ENCODE data around the gene STIM2.
A peak's percentile ranks its signal among the peaks of the same experiment; 100 is the strongest.

The STIM2 gene

GRCh38 chr4:27000122-27000521, 139.5 kb downstream of the STIM2 start:
- no peak for DNase-seq (ENCODE audit: low spot score)
- in situ Hi-C loops (cut with MboI; ENCODE audit: low sequenced_read_pairs, unreplicated experiment), result loop anchor here (10.0 to 25.0 kb wide), 4 partner anchors 263 to 938 kb away; no protein-coding TSS in a partner anchor
- TF ChIP-seq CTCF (IDR thresholded peaks at IDR 0.05; ENCODE audit: borderline replicate concordance, control extremely low read depth, extremely low read depth, insufficient read depth, missing control alignments), result no peak

GRCh38 chr4:27000820-27001219, 140.2 kb downstream of the STIM2 start:
- in situ Hi-C loops (cut with MboI; ENCODE audit: low sequenced_read_pairs, unreplicated experiment), result loop anchor here (10.0 to 25.0 kb wide), 4 partner anchors 264 to 939 kb away; no protein-coding TSS in a partner anchor
- DNase-seq (ENCODE audit: low spot score), result no peak
- peak; percentile 51 for TF ChIP-seq CTCF (IDR thresholded peaks at IDR 0.05; ENCODE audit: borderline replicate concordance, control extremely low read depth, extremely low read depth, insufficient read depth, missing control alignments)

GRCh38 chr4:27001398-27002164, 140.9 kb downstream of the STIM2 start:
- no peak for DNase-seq (ENCODE audit: low spot score)
- no peak for TF ChIP-seq CTCF (IDR thresholded peaks at IDR 0.05; ENCODE audit: borderline replicate concordance, control extremely low read depth, extremely low read depth, insufficient read depth, missing control alignments)
- in situ Hi-C loops (cut with MboI; ENCODE audit: low sequenced_read_pairs, unreplicated experiment), result loop anchor here (10.0 to 25.0 kb wide), 4 partner anchors 264 to 939 kb away; no protein-coding TSS in a partner anchor

- DNase-seq (ENCODE audit: low spot score), result no peak
- TF ChIP-seq CTCF (IDR thresholded peaks at IDR 0.05; ENCODE audit: borderline replicate concordance, control extremely low read depth, extremely low read depth, insufficient read depth, missing control alignments), result peak; percentile 12
- in situ Hi-C loops (cut with MboI; ENCODE audit: low sequenced_read_pairs, unreplicated experiment), result loop anchor here (10.0 to 25.0 kb wide), 4 partner anchors 266 to 941 kb away; no protein-coding TSS in a partner anchor
Observed at GRCh38 chr4:27003642-27004113, 143.0 kb downstream of the STIM2 start.

- in situ Hi-C loops (cut with MboI; ENCODE audit: low sequenced_read_pairs, unreplicated experiment), result loop anchor here (10.0 to 25.0 kb wide), 4 partner anchors 268 to 943 kb away; no protein-coding TSS in a partner anchor
- no peak for TF ChIP-seq CTCF (IDR thresholded peaks at IDR 0.05; ENCODE audit: borderline replicate concordance, control extremely low read depth, extremely low read depth, insufficient read depth, missing control alignments)
- no peak for DNase-seq (ENCODE audit: low spot score)
Observed at GRCh38 chr4:27005501-27005900, 144.9 kb downstream of the STIM2 start.

- TF ChIP-seq CTCF (IDR thresholded peaks at IDR 0.05; ENCODE audit: borderline replicate concordance, control extremely low read depth, extremely low read depth, insufficient read depth, missing control alignments), result no peak
Observed at GRCh38 chr4:27005905-27006590, 145.4 kb downstream of the STIM2 start.

More at GRCh38 chr4:27005905-27006590, 145.4 kb downstream of the STIM2 start:
- in situ Hi-C loops (cut with MboI; ENCODE audit: low sequenced_read_pairs, unreplicated experiment), result loop anchor here (10.0 to 25.0 kb wide), 4 partner anchors 269 to 944 kb away; no protein-coding TSS in a partner anchor
- no peak for DNase-seq (ENCODE audit: low spot score)

Measured in GM13976 (cell line).